ENCODE results near the gene CENPB. TPM values are rescaled to one million over a fixed set of nuclear protein-coding genes. Genes with fewer than 3 reads are reported as not detected.

The CENPB gene
- total RNA-seq, 1 experiment from 2014 or later: 108 TPM

DNA sequence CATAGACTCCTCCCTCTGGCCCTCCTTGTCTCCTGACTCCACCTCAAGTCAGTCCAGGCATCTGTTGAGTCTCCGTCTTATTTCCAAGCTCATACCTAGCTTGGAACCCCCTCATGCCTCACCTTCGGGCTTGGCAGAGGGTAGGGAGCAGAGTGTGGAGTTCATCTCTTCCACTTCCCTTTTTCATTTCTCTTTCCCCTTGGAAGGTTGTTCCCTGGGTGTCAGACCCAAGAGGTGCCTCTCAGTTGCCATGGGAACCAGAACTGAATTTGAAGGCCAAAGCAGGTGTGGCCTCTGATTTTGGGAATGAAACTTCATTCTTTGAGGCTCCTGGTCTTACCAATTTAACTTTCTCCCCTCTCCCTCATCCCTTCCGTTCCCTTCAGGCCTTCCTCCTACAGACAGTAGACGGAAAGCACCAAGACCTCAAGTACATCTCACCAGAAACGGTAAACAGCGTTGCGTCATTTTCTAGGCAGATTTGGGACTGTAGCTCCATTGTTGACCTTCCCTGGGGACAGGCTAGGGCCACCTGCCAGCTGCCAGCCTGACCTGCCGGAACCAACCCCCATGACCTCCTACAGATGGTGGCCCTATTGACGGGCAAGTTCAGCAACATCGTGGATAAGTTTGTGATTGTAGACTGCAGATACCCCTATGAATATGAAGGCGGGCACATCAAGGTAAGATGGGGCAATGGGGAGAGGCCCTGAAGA lies 16.1 kb upstream of the CENPB start:
- intact Hi-C loops (cut with micrococcal nuclease; ENCODE audit: unreplicated experiment): no loop called here
- Histone ChIP-seq H3K4me3 (ENCODE audit: low read depth, low read length, poor library complexity, severe bottlenecking) (no peak overlapping the region), H3K4me1 (ENCODE audit: insufficient read depth, low read length, poor library complexity, severe bottlenecking) (peaks cover 32% of the 10 kb centered on the region), H3K27ac (ENCODE audit: low read depth, low read length, poor library complexity, severe bottlenecking) (no peak overlapping the region), H3K9me3 (ENCODE audit: low read depth, low read length, poor library complexity, severe bottlenecking) (no peaks in the 10 kb centered on the region), H3K36me3 (ENCODE audit: insufficient read depth, low read length, poor library complexity, severe bottlenecking) (peaks cover 90% of the 10 kb centered on the region), H3K27me3 (replicated peaks; ENCODE audit: insufficient read depth, low read depth, low read length, poor library complexity) (no peaks in the 10 kb centered on the region)
- POLR2A ChIA-PET (ENCODE audit: low non-redundant PET): no interaction called here
- CTCF ChIA-PET: no interaction called here
- TF ChIP-seq EZH2 (IDR thresholded peaks at IDR 0.05; ENCODE audit: borderline replicate concordance, low read depth, low read length, poor library complexity, severe bottlenecking): no peak
- TF ChIP-seq CTCF (conservative IDR thresholded peaks at IDR 0.05; ENCODE audit: low read depth, low read length): no peak
- DNase-seq (ENCODE audit: low spot score): no peak
- BruUV-seq (replicated peaks): no TSS peak

GRCh38 chr20:3801846-3802245 lies 15.3 kb upstream of the CENPB start:
- CTCF ChIA-PET: no interaction called here
- no peaks in the 10 kb centered on the region for H3K27me3 ChIP-seq (replicated peaks; ENCODE audit: insufficient read depth, low read depth, low read length, poor library complexity)
- H3K27ac ChIP-seq (ENCODE audit: low read depth, low read length, poor library complexity, severe bottlenecking): no peak overlapping the region
- H3K36me3 ChIP-seq (ENCODE audit: insufficient read depth, low read length, poor library complexity, severe bottlenecking): peaks cover 93% of the 10 kb centered on the region
- H3K9me3 ChIP-seq (ENCODE audit: low read depth, low read length, poor library complexity, severe bottlenecking): no peaks in the 10 kb centered on the region
- intact Hi-C loops (cut with micrococcal nuclease; ENCODE audit: unreplicated experiment): no loop called here
- H3K4me1 ChIP-seq (ENCODE audit: insufficient read depth, low read length, poor library complexity, severe bottlenecking): peaks cover 27% of the 10 kb centered on the region
- BruUV-seq (replicated peaks): no TSS peak
- POLR2A ChIA-PET (ENCODE audit: low non-redundant PET): no interaction called here
- DNase-seq (ENCODE audit: low spot score): no peak
- H3K4me3 ChIP-seq (ENCODE audit: low read depth, low read length, poor library complexity, severe bottlenecking): no peak overlapping the region
- TF ChIP-seq CTCF (conservative IDR thresholded peaks at IDR 0.05; ENCODE audit: low read depth, low read length): no peak
- no peak for TF ChIP-seq EZH2 (IDR thresholded peaks at IDR 0.05; ENCODE audit: borderline replicate concordance, low read depth, low read length, poor library complexity, severe bottlenecking)

DNA sequence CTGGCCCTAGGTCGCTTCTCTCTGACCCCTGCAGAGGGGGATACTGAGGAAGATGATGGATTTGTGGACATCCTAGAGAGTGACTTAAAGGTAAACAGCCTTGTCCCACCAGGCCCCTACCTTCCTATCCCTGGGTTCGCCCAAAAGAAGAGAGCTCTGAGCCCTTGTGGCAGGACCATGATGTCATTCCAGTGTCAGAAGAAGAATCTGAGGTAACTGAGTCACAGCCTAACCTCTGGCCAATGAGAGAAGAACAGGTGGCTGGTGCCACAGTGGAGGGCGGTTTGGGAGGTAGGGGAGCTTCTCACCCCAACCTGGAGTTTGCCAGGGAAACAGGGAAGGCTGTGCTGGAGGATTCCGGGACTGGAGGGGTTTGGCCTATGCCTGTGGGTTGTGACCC lies 14.8 kb upstream of the CENPB start:
- no peaks in the 10 kb centered on the region for H3K27me3 ChIP-seq (replicated peaks; ENCODE audit: insufficient read depth, low read depth, low read length, poor library complexity)
- TF ChIP-seq CTCF (conservative IDR thresholded peaks at IDR 0.05; ENCODE audit: low read depth, low read length) (no peak), EZH2 (IDR thresholded peaks at IDR 0.05; ENCODE audit: borderline replicate concordance, low read depth, low read length, poor library complexity, severe bottlenecking) (no peak)
- no peak for DNase-seq (ENCODE audit: low spot score)
- peaks cover 89% of the 10 kb centered on the region for H3K36me3 ChIP-seq (ENCODE audit: insufficient read depth, low read length, poor library complexity, severe bottlenecking)
- ChIA-PET CTCF (no interaction called here), POLR2A (ENCODE audit: low non-redundant PET) (no interaction called here)
- H3K9me3 ChIP-seq (ENCODE audit: low read depth, low read length, poor library complexity, severe bottlenecking): no peaks in the 10 kb centered on the region
- BruUV-seq (replicated peaks): no TSS peak
- no peak overlapping the region for H3K27ac ChIP-seq (ENCODE audit: low read depth, low read length, poor library complexity, severe bottlenecking)
- peaks cover 23% of the 10 kb centered on the region for H3K4me1 ChIP-seq (ENCODE audit: insufficient read depth, low read length, poor library complexity, severe bottlenecking)
- no peak overlapping the region for H3K4me3 ChIP-seq (ENCODE audit: low read depth, low read length, poor library complexity, severe bottlenecking)
- intact Hi-C loops (cut with micrococcal nuclease; ENCODE audit: unreplicated experiment): no loop called here
